ENCODE results near the gene MAJIN.

- TF ChIP-seq SRF (IDR thresholded peaks at IDR 0.05; ENCODE audit: low read depth in 2 of 2, low read length in 2 of 2) (no peak), E2F4 (IDR thresholded peaks at IDR 0.05; ENCODE audit: low read depth, low read length) (no peak), CTCF (IDR thresholded peaks at IDR 0.05 in 2 of 3, conservative IDR thresholded peaks at IDR 0.05 in 1 of 3; ENCODE audit: control insufficient read depth in 2 of 3, extremely low read depth in 1 of 3, insufficient read depth in 1 of 3, low read depth in 3 of 3, low read length in 3 of 3) (no peak), NRF1 (conservative IDR thresholded peaks at IDR 0.05; ENCODE audit: low read depth, low read length) (no peak), POU2F2 (IDR thresholded peaks at IDR 0.05; ENCODE audit: borderline replicate concordance, low read depth, low read length) (no peak), PML (IDR thresholded peaks at IDR 0.05; ENCODE audit: low read length) (no peak), EGR1 (IDR thresholded peaks at IDR 0.05; ENCODE audit: borderline replicate concordance in 1 of 2, low read depth in 2 of 2, low read length in 2 of 2) (no peak), RCOR1 (conservative IDR thresholded peaks at IDR 0.05; ENCODE audit: low read depth, low read length) (no peak), POLR2A (IDR thresholded peaks at IDR 0.05; ENCODE audit: low read depth, low read length) (no peak), LARP7 (IDR thresholded peaks at IDR 0.05) (no peak), ZNF274 (IDR thresholded peaks at IDR 0.05; ENCODE audit: insufficient read depth, insufficient read length) (no peak), ATF2 (IDR thresholded peaks at IDR 0.05; ENCODE audit: low read length) (no peak)
Observed at GRCh38 chr11:64976651-64977050, 4.7 kb upstream of the MAJIN start.
